ENCODE data around the gene TSTD1. TPM values are rescaled to one million over a fixed set of nuclear protein-coding genes. Genes with fewer than 3 reads are reported as not detected.

Gene TSTD1, protein sequence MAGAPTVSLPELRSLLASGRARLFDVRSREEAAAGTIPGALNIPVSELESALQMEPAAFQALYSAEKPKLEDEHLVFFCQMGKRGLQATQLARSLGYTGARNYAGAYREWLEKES
- total RNA-seq (2014; rRNA removed; shearing (Covaris generic)), result not detected in 2 replicates

DNA sequence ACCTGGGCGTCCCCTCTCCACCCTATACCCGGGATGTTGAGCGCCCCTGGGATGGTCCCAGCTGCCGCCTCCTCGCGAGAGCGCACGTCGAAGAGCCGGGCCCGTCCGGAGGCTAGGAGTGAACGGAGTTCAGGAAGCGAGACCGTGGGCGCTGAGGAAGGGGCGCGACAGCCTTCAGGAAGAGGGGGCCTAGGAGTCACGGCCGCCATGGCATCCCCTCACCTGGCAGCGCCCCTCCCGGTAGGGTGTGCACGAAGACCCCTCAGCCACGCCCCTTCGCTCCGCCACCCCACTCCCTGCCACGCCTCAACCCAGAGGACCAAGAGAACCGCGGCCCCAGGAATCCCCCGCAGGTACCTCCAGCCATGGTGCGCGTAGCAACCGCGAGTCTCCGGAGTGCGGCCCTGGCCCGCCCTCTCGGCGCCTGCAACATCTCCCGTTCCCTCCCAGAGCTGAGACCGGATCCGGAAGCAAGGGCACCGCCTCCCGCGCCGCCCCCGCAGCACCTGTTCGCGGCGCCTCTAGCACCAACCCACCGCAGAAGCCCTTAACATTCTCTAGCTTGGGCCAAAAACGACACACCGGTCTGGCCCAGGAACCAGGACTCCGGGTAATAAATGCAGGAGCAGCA lies at the start of gene TSTD1:
Gene TSTD1, minus strand, starts transcription at position 442 of the 631 bp plus-strand sequence. Its CDS starts 75 bp downstream, at position 367.
- H3K36me3 ChIP-seq, result peaks cover 35% of the 10 kb centered on the region

DNA sequence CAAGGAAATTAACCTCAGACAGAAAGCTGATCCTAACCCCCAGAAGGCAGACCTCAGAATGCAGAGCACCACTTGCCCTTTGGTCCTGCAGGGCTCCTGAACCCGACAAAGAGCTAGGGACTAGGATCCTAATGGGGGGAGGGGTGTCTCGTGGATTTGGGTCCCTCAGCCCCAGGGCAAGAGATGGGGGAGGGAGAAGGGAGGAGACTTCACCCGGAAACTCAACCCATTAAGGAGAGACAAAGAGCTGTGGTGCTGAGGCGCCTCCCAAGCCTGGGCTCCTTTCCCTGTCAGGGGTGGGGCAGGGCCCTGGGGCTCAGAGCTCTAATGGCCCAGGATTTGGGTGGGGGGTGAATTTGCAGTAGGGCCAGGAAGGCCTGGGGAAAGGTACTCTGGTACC lies 47.7 kb upstream of the TSTD1 start:
- peaks cover 30% of the 10 kb centered on the region for H3K4me1 ChIP-seq
- no peak overlapping the region for H3K4me3 ChIP-seq
- no peak for DNase-seq
- no peak overlapping the region for H3K27ac ChIP-seq
- H3K36me3 ChIP-seq, result no peaks in the 10 kb centered on the region
- no peaks in the 10 kb centered on the region for H3K27me3 ChIP-seq
- no peaks in the 10 kb centered on the region for H3K9me3 ChIP-seq (replicated peaks)

More for the DNA sequence above, at the start of gene TSTD1:
- DNase-seq, result no peak
- H3K4me1 ChIP-seq, result no peaks in the 10 kb centered on the region
- H3K4me3 ChIP-seq, result no peak within 1 kb of the TSS
- H3K9me3 ChIP-seq (replicated peaks), result no peaks in the 10 kb centered on the region
- H3K27me3 ChIP-seq, result no peaks in the 10 kb centered on the region
- H3K27ac ChIP-seq, result no peak within 1 kb of the TSS

DNA sequence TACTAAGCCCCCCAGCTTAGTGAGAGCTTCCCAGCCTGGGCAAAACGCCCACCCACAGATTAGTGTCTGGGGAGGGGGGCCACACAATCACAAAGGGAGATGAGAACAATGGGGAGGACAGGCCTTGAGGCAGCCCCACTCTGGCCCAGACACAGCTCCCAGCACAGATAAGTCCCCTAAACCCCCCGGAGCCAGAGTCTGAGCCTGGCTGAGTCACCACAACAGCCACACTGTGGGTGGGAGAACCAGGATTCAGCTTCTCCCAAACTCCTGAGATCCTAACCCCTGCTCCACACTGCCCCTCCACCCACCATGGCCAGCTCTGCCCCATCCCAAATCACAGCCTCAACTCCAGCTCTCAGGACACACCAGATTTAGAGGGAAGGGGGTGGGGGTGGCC lies 46.4 kb upstream of the TSTD1 start:
- no peaks in the 10 kb centered on the region for H3K36me3 ChIP-seq
- no peaks in the 10 kb centered on the region for H3K27me3 ChIP-seq
- H3K4me1 ChIP-seq, result peaks cover 30% of the 10 kb centered on the region
- H3K27ac ChIP-seq, result peak overlapping the region; percentile 49; the same call in 1 of the 2 replicates
- H3K9me3 ChIP-seq (replicated peaks), result no peaks in the 10 kb centered on the region
- H3K4me3 ChIP-seq, result no peak overlapping the region
- DNase-seq, result peak; percentile 48 to 69

DNA sequence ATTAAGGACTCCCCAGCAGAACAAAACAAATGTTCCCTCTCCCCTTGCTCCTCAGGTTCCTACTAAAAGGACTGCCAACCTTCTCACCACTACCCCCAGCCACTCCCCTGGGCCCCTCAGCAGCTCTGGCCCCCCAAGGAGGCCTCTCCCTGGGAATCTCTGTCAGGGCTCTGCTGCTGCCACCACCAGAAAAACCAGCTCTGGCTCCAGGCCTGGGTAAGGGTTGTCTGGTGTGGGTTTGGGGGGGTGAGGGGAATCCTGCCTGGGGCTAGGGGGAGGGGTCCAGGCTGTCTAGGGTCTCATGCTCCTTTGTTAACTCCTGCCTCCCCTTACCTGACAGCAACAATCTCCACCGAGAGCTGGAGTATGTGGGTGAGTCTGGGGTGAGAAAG lies 45.8 kb upstream of the TSTD1 start:
- Histone ChIP-seq H3K4me3 (no peak overlapping the region), H3K27ac (peak overlapping the region; percentile 49; the same call in 1 of the 2 replicates), H3K4me1 (peaks cover 30% of the 10 kb centered on the region), H3K36me3 (no peaks in the 10 kb centered on the region), H3K27me3 (no peaks in the 10 kb centered on the region), H3K9me3 (replicated peaks) (no peaks in the 10 kb centered on the region)
- peak in 1 of 2 experiments; percentile 26 for DNase-seq

DNA sequence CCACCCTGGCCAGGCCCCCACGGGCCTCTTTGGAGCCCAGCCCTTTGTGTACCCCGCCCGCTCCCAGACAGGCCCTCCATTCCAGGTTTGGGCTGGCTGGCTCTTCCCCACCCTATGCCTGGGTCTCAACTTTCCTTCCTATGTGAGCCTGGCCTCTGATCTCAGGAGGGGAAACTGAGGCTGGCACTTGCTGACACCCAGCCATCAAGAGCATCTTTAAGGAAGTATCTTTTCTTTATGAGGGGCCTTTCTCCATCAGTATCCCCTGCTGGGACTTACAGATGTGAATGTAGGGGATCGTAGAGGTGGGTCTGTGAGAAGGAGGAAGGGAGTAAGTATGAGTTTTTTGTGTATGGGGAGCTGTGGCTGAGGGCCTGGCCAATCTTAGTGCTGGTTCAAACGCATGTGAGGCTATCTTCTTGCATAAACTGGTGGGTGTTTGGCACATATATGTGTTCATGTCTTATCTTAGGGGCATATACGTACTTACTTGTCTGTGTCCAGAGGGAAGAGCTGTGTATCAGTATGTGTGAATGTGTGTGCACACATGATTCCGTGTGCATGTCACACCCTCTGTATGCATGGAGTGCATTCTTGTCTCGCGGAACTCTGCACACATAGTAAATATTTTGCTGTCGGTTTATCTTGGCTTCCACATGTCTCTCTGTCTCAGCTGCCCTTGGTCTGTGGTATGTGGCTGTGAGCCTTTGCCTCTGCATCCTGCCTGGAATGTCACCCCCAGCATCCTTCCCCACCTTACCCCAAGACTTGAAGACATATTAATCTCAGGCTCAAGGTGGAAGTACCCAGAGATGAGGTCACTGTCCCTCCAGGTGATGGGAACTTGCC lies 45.2 kb upstream of the TSTD1 start:
- Histone ChIP-seq H3K27me3 (no peaks in the 10 kb centered on the region), H3K27ac (peak overlapping the region; percentile 49; the same call in 1 of the 2 replicates), H3K4me1 (peaks cover 30% of the 10 kb centered on the region), H3K4me3 (no peak overlapping the region), H3K9me3 (replicated peaks) (no peaks in the 10 kb centered on the region), H3K36me3 (no peaks in the 10 kb centered on the region)
- DNase-seq, result no peak

DNA sequence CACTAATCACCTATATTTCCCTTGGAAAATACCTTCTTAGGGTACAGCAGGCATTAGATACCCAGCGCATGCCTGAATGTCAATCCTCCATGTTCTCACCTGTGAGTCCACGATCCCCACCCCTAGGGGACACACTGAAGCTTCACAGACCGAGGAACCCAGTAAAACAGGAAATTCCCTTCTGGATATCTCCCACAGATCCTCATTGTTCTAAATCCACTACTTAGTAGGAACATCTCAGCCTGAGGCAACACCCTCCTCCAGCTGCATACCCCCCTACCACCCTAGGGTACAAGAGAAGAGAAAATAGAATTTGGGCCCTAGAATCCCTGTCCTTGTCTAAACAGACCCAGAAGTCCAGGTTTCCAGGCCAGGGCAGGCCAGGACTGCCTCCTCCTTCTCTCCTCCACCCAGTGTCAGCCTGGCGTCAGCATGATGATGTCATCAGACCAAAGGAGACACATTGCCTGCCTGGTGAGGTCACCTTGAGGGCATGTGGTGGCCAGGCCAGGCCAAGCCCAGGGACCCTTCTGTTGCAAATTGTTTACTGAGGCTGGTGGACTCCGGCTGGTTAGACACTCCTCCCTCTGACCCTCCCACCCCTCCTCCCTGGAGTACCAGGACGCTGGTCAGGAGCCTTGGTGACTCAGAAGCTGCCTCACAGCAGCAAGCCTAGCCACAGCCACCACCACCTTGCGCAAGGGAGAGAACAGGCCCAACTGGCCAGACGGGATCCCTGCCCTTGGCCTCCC lies 44.4 kb upstream of the TSTD1 start:
- Histone ChIP-seq H3K36me3 (no peaks in the 10 kb centered on the region), H3K4me3 (no peak overlapping the region), H3K27ac (peak overlapping the region; percentile 49; the same call in 1 of the 2 replicates), H3K27me3 (no peaks in the 10 kb centered on the region), H3K4me1 (peaks cover 30% of the 10 kb centered on the region), H3K9me3 (replicated peaks) (no peaks in the 10 kb centered on the region)
- peak; percentile 56 to 70 for DNase-seq

DNA sequence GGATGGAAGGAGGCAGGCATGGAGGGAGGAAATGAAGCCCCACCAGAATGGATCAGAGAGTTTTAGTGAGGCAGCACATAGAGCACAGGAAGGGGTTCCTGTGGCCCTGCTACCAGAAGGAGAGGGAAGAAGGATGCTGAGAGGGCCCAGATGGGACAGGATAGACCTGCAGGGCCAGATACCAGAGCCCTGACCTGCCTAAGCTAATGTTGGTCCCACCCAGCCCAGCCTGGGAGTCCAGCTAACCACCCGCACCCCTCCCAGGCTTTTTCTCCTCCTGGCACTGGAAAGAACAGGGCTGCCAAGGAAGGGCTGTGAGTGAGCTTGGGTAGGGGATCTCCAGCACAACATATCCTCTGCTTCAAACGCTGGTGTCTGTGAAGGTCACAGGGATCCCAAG lies 43.7 kb upstream of the TSTD1 start:
- no peaks in the 10 kb centered on the region for H3K27me3 ChIP-seq
- peaks cover 30% of the 10 kb centered on the region for H3K4me1 ChIP-seq
- no peak overlapping the region for H3K27ac ChIP-seq
- no peak overlapping the region for H3K4me3 ChIP-seq
- no peaks in the 10 kb centered on the region for H3K9me3 ChIP-seq (replicated peaks)
- H3K36me3 ChIP-seq, result no peaks in the 10 kb centered on the region
- no peak for DNase-seq

DNA sequence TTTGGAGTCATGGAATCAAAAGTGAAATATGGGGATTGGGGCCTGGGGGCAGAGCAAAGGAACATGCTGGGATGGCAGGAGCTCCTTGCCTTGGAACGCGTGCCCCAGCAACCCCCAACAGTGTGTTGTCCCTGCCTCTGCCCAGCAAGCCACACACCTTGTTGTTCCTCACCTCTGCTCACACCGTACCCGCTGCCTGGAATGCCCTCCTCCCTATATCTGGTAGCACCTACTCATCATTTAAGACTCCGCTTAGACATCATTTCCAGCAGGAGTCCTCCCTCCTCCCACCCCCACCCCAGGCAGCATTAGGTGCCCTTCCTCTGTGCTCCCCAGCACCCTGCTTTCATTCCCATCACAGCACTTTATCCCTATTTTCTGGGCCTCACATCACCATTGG lies 42.8 kb upstream of the TSTD1 start:
- Histone ChIP-seq H3K4me1 (peaks cover 30% of the 10 kb centered on the region), H3K9me3 (replicated peaks) (no peaks in the 10 kb centered on the region), H3K4me3 (no peak overlapping the region), H3K36me3 (no peaks in the 10 kb centered on the region), H3K27ac (no peak overlapping the region), H3K27me3 (no peaks in the 10 kb centered on the region)
- DNase-seq, result no peak

DNA sequence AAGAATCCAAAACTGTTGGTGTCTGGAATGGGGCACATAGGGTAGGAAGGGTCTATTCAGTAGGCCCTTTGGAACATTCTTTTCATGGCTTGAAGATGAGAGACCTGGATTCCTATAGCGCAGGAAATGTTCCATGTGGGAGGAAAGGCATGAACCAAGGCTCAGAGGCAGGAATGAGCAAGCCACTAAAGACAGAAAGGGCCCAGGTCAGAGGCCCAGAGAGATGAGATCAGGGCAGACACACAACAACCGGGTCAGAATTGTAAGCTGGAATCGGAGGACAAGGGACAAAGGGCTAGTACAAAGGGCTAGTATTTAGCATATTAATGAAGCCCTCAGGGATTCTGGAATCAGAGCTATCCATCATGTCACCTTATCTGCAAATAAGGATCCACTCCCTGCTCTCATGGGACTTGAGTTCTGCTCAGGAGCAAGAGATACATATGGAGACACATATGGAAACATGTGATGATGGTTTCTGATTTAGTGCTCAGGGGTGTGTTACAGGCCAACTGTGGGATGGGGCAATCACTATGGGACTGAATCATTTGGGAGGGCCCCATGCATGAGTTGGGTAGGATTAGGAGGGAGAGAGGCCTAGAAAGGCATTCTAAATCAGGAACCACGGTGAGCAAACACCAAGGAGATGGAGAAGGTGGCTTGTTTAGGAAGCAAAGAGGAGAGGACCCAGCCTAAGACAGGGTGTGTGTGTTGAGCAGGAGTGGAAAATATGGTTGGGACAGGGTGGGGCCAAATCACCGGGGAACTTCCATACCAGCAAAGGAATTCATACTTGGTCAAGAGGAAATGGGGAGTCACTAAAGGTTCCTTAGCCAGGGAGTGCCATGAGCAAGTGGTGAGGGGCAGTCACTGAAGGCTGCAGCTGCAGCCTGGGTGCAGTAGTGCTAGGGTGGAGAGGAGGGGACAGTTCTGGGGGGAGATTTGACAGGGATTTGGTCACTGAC lies 42.0 kb upstream of the TSTD1 start:
- no peak for DNase-seq

DNA sequence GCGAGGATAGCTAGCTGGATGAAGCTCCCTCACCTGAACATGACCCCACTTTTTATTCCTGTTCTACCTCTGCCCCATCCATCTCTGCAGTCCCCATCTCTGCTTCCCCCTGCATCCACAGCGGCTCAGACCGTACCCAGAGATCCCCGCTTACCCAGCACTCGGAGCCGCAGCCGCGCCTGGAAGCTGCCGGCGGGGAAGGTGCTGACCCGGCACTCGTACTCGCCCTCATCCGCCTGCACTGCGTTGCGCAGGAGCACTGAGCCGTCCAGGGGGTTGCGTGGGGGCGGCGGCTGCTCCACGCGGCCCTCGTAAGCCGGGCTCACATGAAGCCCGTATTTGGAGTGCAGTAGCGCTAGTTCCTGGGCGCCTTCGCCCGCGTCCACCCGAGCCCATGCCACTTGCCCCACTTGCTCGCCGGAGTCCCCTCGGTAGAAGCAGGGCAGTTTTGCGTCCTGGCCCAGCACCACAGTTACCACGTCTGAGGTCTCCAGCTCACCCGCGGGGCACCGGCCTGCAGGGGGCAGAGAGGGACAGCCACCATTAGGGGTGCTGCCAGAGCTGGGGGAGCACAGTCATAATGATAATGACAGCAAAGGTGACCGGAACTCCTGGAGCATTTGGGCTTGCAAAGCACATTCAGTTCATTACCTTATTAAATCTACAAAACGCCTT lies 40.8 kb upstream of the TSTD1 start:
- H3K27ac ChIP-seq, result no peak overlapping the region
- DNase-seq, result no peak
- no peak overlapping the region for H3K4me3 ChIP-seq
- no peaks in the 10 kb centered on the region for H3K9me3 ChIP-seq (replicated peaks)
- peaks cover 19% of the 10 kb centered on the region for H3K4me1 ChIP-seq
- no peaks in the 10 kb centered on the region for H3K27me3 ChIP-seq
- H3K36me3 ChIP-seq, result no peaks in the 10 kb centered on the region

More for the DNA sequence above, 42.0 kb upstream of the TSTD1 start:
- Histone ChIP-seq H3K36me3 (no peaks in the 10 kb centered on the region), H3K4me1 (peaks cover 27% of the 10 kb centered on the region), H3K27me3 (no peaks in the 10 kb centered on the region), H3K4me3 (no peak overlapping the region), H3K27ac (no peak overlapping the region), H3K9me3 (replicated peaks) (no peaks in the 10 kb centered on the region)

DNA sequence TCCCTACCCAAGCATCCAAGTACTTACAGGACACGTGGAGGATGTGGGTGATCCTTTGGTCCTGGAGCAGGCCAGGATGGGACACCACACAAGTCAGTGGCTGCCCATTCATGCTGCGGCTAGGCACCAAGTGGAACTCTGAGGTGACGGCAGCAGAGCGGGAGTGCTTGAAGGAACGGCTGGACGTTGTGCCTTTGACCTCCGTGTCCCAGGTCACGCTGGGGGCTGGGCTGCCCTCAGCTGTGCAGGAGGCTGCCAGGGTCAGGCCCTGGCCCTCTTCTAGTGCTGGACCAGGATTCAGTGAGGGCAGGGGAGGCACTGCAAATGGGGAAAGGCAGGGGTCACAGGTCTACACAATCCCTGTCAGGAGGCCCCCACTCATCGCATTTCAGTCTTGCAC lies 38.7 kb upstream of the TSTD1 start:
- no peak for DNase-seq
- peaks cover 4% of the 10 kb centered on the region; the same call in 1 of the 2 replicates for H3K4me1 ChIP-seq

DNA sequence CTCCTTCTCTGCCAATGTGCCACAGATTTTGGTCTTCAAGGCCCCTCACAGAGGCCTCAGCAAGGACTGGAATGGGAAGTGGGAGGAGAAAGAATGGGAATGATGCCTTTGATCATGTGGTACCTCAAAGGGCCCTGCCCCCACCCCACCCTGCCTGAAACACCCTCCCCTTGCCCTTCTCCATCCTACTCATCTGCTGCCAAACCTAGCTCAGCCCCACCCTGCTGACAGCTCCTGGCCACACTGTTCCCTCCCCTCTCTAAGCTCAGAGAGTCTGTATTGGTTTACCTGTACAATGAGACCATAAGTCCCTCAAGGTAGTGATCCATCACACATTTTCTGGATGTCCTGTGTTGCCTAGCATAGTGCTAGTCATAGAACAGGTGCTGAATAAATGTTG lies 37.6 kb upstream of the TSTD1 start:
- H3K4me1 ChIP-seq, result peaks cover 4% of the 10 kb centered on the region; the same call in 1 of the 2 replicates
- no peak overlapping the region for H3K27ac ChIP-seq
- DNase-seq, result no peak
- H3K27me3 ChIP-seq, result no peaks in the 10 kb centered on the region
- H3K4me3 ChIP-seq, result no peak overlapping the region
- no peaks in the 10 kb centered on the region for H3K36me3 ChIP-seq
- H3K9me3 ChIP-seq (replicated peaks), result no peaks in the 10 kb centered on the region

More for the DNA sequence above, 38.7 kb upstream of the TSTD1 start:
- H3K27me3 ChIP-seq, result no peaks in the 10 kb centered on the region
- no peak overlapping the region for H3K4me3 ChIP-seq
- H3K27ac ChIP-seq, result no peak overlapping the region
- H3K9me3 ChIP-seq (replicated peaks), result no peaks in the 10 kb centered on the region
- H3K36me3 ChIP-seq, result no peaks in the 10 kb centered on the region

DNA sequence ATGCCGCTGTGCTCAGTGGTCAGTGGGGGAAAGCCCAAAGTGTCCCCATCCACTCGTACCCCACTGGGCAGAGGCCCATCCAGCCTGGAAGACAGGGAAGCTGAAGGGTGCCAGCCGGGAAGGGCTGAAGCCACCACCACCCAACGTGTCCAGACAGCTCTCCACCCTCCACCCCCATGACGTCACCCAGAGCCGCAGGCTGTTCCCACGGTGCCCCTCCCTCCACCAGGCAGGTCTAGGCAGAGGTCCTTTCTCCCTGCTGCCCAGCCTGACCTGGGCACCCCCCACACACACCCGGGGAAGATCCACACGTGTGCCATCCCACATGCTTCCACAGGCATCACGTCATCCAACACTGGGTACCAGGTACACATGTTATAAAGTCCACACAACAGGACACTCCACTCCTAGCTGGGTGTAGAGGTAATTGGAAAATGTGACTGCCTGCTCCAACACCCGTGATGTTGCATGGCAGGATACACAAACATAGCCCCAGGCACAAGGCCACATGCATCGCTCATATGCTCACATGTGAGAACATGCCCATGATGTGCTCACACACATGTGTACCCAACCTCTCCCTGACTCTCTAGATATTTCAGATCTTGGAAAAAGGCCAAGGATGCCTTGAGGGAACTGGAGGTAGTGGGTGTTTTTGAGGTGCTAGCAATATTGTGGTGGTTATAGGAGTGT lies 36.1 kb upstream of the TSTD1 start:
- peaks cover 4% of the 10 kb centered on the region; the same call in 1 of the 2 replicates for H3K4me1 ChIP-seq
- H3K9me3 ChIP-seq (replicated peaks), result no peaks in the 10 kb centered on the region
- no peak overlapping the region for H3K4me3 ChIP-seq
- H3K27me3 ChIP-seq, result no peaks in the 10 kb centered on the region
- no peak overlapping the region for H3K27ac ChIP-seq
- no peaks in the 10 kb centered on the region for H3K36me3 ChIP-seq
- DNase-seq, result peak; percentile 21 to 25

Data from SJCRH30 (cell line).